Activated CD4-positive, CD25-positive, alpha-beta regulatory T cell (primary cell): ENCODE measurements around the gene ALDOC.
A peak's percentile ranks its signal among the peaks of the same experiment; 100 is the strongest.

ENCODE experiments used
- DNase-seq, 4 experiments: peaks; one replicate each; lab custom pipeline; 2025; lab: John Stamatoyannopoulos, UW

The ALDOC gene

GRCh38 chr17:28552176-28552999, 24.3 kb downstream of the ALDOC start, which contains the start of gene UNC119:
Gene UNC119 (minus strand): TSS chr17:28552624. CDS start chr17:28552557, 67 bp downstream.
- peak; percentile 62 to 72 (median 68) for DNase-seq

- no peak for DNase-seq
Observed at GRCh38 chr17:28551421-28552175, 25.1 kb downstream of the ALDOC start.

GRCh38 chr17:28550858-28551257, 25.8 kb downstream of the ALDOC start:
- no peak for DNase-seq

GRCh38 chr17:28549236-28550132, 27.2 kb downstream of the ALDOC start:
- DNase-seq: peak in 2 of 4 experiments; percentile 21 to 26

GRCh38 chr17:28548417-28549130, 28.1 kb downstream of the ALDOC start:
- no peak for DNase-seq

- DNase-seq: peak in 3 of 4 experiments; percentile 9 to 52 (median 20)
Observed at GRCh38 chr17:28547623-28548416, 28.9 kb downstream of the ALDOC start.

GRCh38 chr17:28547096-28547622, 29.5 kb downstream of the ALDOC start:
- no peak for DNase-seq

GRCh38 chr17:28545787-28546415, 30.8 kb downstream of the ALDOC start:
- DNase-seq: no peak

GRCh38 chr17:28545141-28545503, 31.6 kb downstream of the ALDOC start:
- DNase-seq: no peak

GRCh38 chr17:28544402-28545140, 32.1 kb downstream of the ALDOC start:
- no peak for DNase-seq

- no peak for DNase-seq
Observed at GRCh38 chr17:28541439-28541838, 35.3 kb downstream of the ALDOC start.

- no peak for DNase-seq
Observed at GRCh38 chr17:28540231-28540630, 36.5 kb downstream of the ALDOC start.

- DNase-seq: no peak
Observed at GRCh38 chr17:28538296-28538895, 38.3 kb downstream of the ALDOC start.

- DNase-seq: no peak
Observed at GRCh38 chr17:28537219-28537610, 39.5 kb downstream of the ALDOC start.

- DNase-seq: no peak
Observed at GRCh38 chr17:28536532-28537218, 40.0 kb downstream of the ALDOC start.

- no peak for DNase-seq
Observed at GRCh38 chr17:28534740-28535375, 41.8 kb downstream of the ALDOC start.

GRCh38 chr17:28533091-28533807, 43.4 kb downstream of the ALDOC start:
- DNase-seq: no peak
